DOHH2 (cell line): ENCODE results near the gene SHB.

ENCODE experiments used
- CTCF ChIP-seq: fragments of 200-600 bp; sonication (generic); IDR thresholded peaks from one replicate; pipeline ENCODE4 v1.5.1; 2014; ENCODE audit warnings: antibody characterized with exemption, mild to moderate bottlenecking, low read depth, low read length; ENCODE audit not compliant: poor library complexity, severe bottlenecking
- EZH2phosphoT487 ChIP-seq: fragments of 200-600 bp; sonication (generic); IDR thresholded peaks from 2 replicates; pipeline ENCODE4 v1.6.1; 2017; ENCODE audit warnings: borderline replicate concordance, mild to moderate bottlenecking, antibody characterized with exemption, low read length, moderate library complexity, mixed read lengths

- TF ChIP-seq EZH2phosphoT487 (no peak), CTCF (no peak)
Measured at GRCh38 chr9:37966412-37967013, 102.5 kb downstream of the SHB start.
